Activated gamma-delta T cell (primary cell): ENCODE results near the gene GABRR1.
"Not testable (repeated sequence)": the region's sequence is repeated elsewhere in the genome, so short reads cannot be mapped to it uniquely, and the experiment has no call there.

Experiments used
- DNase-seq: peaks from one replicate; lab custom pipeline; 2025; lab: John Stamatoyannopoulos, UW
- total RNA-seq, 2 donors: gene quantifications; one replicate each; lab custom pipeline; 2026; lab: John Stamatoyannopoulos, UW

The GABRR1 gene
- total RNA-seq = 0 to 0.13 reads per million in 2 donors

- no peak for DNase-seq
Measured at GRCh38 chr6:89217299-89217910, at the start of gene GABRR1. TSS of gene GABRR1 (minus strand) at chr6:89217358. CDS start at chr6:89217322, 36 bp downstream.

- no peak for DNase-seq
Measured at GRCh38 chr6:89264296-89264695, 47.1 kb upstream of the GABRR1 start.

GRCh38 chr6:89260832-89261231 lies 43.7 kb upstream of the GABRR1 start:
- no peak for DNase-seq

- DNase-seq = no peak
Measured at GRCh38 chr6:89260310-89260709, 43.2 kb upstream of the GABRR1 start.

GRCh38 chr6:89258912-89259311 lies 41.8 kb upstream of the GABRR1 start:
- no peak for DNase-seq

- no peak for DNase-seq
Measured at GRCh38 chr6:89257781-89258180, 40.6 kb upstream of the GABRR1 start.

- DNase-seq = no peak
Measured at GRCh38 chr6:89257346-89257745, 40.2 kb upstream of the GABRR1 start.

GRCh38 chr6:89255417-89255816 lies 38.3 kb upstream of the GABRR1 start:
- no peak for DNase-seq

GRCh38 chr6:89254569-89254968 lies 37.4 kb upstream of the GABRR1 start:
- DNase-seq = no peak

GRCh38 chr6:89252907-89253306 lies 35.7 kb upstream of the GABRR1 start:
- no peak for DNase-seq

- no peak for DNase-seq
Measured at GRCh38 chr6:89251976-89252375, 34.8 kb upstream of the GABRR1 start.

- no peak for DNase-seq
Measured at GRCh38 chr6:89251170-89251569, 34.0 kb upstream of the GABRR1 start.

- no peak for DNase-seq
Measured at GRCh38 chr6:89250239-89250638, 33.1 kb upstream of the GABRR1 start.

GRCh38 chr6:89244241-89244985 lies 27.3 kb upstream of the GABRR1 start:
- DNase-seq = no peak

- no peak for DNase-seq
Measured at GRCh38 chr6:89243331-89243629, 26.1 kb upstream of the GABRR1 start.

- no peak for DNase-seq
Measured at GRCh38 chr6:89242574-89243330, 25.6 kb upstream of the GABRR1 start.

GRCh38 chr6:89239338-89239737 lies 22.2 kb upstream of the GABRR1 start:
- no peak for DNase-seq

GRCh38 chr6:89237158-89237557 lies 20.0 kb upstream of the GABRR1 start:
- no peak for DNase-seq

GRCh38 chr6:89233605-89234004 lies 16.4 kb upstream of the GABRR1 start:
- not testable (repeated sequence) for DNase-seq

- no peak for DNase-seq
Measured at GRCh38 chr6:89222712-89223039, 5.5 kb upstream of the GABRR1 start.

- no peak for DNase-seq
Measured at GRCh38 chr6:89221971-89222711, 5.0 kb upstream of the GABRR1 start.

GRCh38 chr6:89221129-89221528 lies 4.0 kb upstream of the GABRR1 start:
- DNase-seq = no peak
